ENCODE results near the gene ENO2. TPM values are rescaled to one million over a fixed set of nuclear protein-coding genes. Genes with fewer than 3 reads are reported as not detected.

ENO2 gene
- total RNA-seq, 1 experiment from 2014 or later = 166 TPM

DNA sequence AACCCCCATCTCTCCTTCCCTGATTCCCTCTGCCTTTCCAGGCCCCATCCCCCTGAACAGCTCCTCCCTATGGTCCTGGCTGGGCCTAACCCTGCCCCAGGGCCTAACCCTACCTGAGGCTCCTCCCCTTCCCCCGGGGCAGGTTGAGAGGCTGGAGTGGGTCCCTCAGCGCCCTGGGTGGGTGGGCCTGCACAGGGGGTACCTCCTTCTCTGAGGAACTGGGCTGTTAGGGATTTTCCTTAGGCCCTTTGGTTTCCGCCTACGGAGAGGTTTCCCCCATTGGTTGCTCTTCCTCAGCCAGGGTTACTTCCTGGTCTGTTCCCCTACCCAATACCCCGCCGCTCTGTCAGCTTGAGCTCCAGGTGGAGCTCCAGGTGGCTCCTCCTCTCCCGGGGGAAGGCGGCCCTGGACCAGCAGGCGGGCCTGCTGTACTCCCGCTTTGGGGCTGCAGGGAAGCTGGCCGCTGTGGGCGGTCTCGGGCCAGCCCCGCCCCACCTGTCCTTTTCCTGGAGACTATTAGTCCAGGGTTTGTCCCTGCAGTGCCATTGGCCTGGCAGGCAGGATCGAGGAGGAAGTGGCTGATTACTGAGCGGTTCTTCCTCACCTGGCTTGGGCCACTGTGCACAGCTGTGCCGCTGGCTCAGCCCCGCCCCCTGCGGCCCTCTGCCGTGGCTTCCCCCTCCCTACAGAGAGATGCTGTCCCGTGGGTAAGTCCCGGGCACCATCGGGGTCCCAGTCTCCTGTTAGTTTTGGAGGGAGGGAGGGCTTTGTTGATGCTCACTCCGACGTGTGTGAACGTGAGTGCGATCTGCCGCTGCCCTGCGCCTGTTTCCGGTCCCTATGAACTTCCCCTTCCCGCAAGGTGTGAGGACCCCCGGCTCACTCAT is 31.9 kb downstream of the ENO2 start:
- H3K27me3 ChIP-seq (ENCODE audit: insufficient read depth, low read length) = no peaks in the 10 kb centered on the region
- 0 out of 2 replicates have a peak, but pooled peaks cover 4% of the 10 kb centered on the region for H3K4me1 ChIP-seq (ENCODE audit: insufficient read depth, low read length)
- peak overlapping the region; percentile 25 for H3K18ac ChIP-seq (ENCODE audit: insufficient read length, low read depth, low read length)
- H3K4me2 ChIP-seq (ENCODE audit: insufficient read depth, insufficient read length, low read length) = peak overlapping the region; percentile 96
- H3K27ac Mint-ChIP-seq = peak overlapping the region; percentile 68 to 94 (median 85)
- peaks cover 39% of the 10 kb centered on the region in 2 experiments for H3K4me1 Mint-ChIP-seq
- H2BK12ac ChIP-seq (ENCODE audit: insufficient read length, low read depth, low read length) = no peak overlapping the region
- H4K91ac ChIP-seq (ENCODE audit: insufficient read length, low read depth, low read length) = no peak overlapping the region
- no peak overlapping the region for H3K27ac ChIP-seq (ENCODE audit: insufficient read length, low read depth, low read length)
- H4K8ac ChIP-seq (replicated peaks; ENCODE audit: insufficient read length, low read depth, low read length) = no peak overlapping the region
- H3K9ac ChIP-seq (ENCODE audit: extremely low read depth, insufficient read length, low read length) = no peak overlapping the region
- no CpG with 5 or more reads among the region's 32 CpGs for WGBS (ENCODE audit: extremely low coverage, insufficient read length, low lambda C conversion rate)
- no peak overlapping the region for H2AK5ac ChIP-seq (ENCODE audit: insufficient read length, low read length)
- TF ChIP-seq, protein P1, sequence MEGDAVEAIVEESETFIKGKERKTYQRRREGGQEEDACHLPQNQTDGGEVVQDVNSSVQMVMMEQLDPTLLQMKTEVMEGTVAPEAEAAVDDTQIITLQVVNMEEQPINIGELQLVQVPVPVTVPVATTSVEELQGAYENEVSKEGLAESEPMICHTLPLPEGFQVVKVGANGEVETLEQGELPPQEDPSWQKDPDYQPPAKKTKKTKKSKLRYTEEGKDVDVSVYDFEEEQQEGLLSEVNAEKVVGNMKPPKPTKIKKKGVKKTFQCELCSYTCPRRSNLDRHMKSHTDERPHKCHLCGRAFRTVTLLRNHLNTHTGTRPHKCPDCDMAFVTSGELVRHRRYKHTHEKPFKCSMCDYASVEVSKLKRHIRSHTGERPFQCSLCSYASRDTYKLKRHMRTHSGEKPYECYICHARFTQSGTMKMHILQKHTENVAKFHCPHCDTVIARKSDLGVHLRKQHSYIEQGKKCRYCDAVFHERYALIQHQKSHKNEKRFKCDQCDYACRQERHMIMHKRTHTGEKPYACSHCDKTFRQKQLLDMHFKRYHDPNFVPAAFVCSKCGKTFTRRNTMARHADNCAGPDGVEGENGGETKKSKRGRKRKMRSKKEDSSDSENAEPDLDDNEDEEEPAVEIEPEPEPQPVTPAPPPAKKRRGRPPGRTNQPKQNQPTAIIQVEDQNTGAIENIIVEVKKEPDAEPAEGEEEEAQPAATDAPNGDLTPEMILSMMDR (conservative IDR thresholded peaks at IDR 0.05) = no peak
- H3K4ac ChIP-seq (ENCODE audit: low read depth, low read length) = no peak overlapping the region
- no peaks in the 10 kb centered on the region for H3K79me2 ChIP-seq (ENCODE audit: insufficient read depth, low read length)
- H3K27me3 Mint-ChIP-seq (ENCODE audit: low read depth) = peaks cover 2% of the 10 kb centered on the region; the same call in 1 of the 2 replicates
- H3K4me3 Mint-ChIP-seq = peak overlapping the region; percentile 93 to 94
- DNase-seq = peak; percentile 100
- no peak overlapping the region for H2BK5ac ChIP-seq (ENCODE audit: insufficient read length, low read length)
- H3K56ac ChIP-seq (ENCODE audit: insufficient read length, low read depth, low read length) = no peak overlapping the region
- no peak overlapping the region for H2AFZ ChIP-seq (ENCODE audit: low read length)
- no peak overlapping the region for H2BK20ac ChIP-seq (ENCODE audit: low read depth, low read length, poor library complexity, severe bottlenecking)
- H3K14ac ChIP-seq (ENCODE audit: insufficient read depth, low read length) = no peak overlapping the region
- no peak overlapping the region for H2BK15ac ChIP-seq (ENCODE audit: low read depth, low read length)
- H3K79me1 ChIP-seq (ENCODE audit: insufficient read depth, low read depth, low read length, poor library complexity, severe bottlenecking) = no peaks in the 10 kb centered on the region
- no peak overlapping the region for H3K23ac ChIP-seq (ENCODE audit: insufficient read length, low read depth, low read length)
- no peak overlapping the region for H3T11ph ChIP-seq (ENCODE audit: low read length)
- H4K20me1 ChIP-seq (ENCODE audit: control insufficient read depth, insufficient read depth, insufficient read length) = peaks cover 2% of the 10 kb centered on the region
- H3K36me3 Mint-ChIP-seq (ENCODE audit: insufficient read depth in 1 of 3, low read depth in 3 of 3) = peaks cover 3 to 18% (median 9%) of the 10 kb centered on the region in 3 experiments
- H4K5ac ChIP-seq (ENCODE audit: insufficient read length, low read depth, low read length) = no peak overlapping the region
- H3K23me2 ChIP-seq (ENCODE audit: insufficient read length, low read depth, low read length, poor library complexity, severe bottlenecking) = peaks cover 16% of the 10 kb centered on the region
- no peaks in the 10 kb centered on the region for H3K9me3 ChIP-seq (ENCODE audit: control insufficient read depth, low read depth, low read length)
- H2BK120ac ChIP-seq (ENCODE audit: low read depth, low read length, poor library complexity, severe bottlenecking) = no peak overlapping the region
- no peaks in the 10 kb centered on the region; a peak in 1 of 5 replicates for H3K9me3 Mint-ChIP-seq

Measured in H9 (cell line).